PFSK-1 (cell line): Measurements from ENCODE around the gene SYN1.

Experiments used
- SIN3A ChIP-seq: IDR thresholded peaks from 2 replicates; pipeline ENCODE4 v1.6.1; 2012; ENCODE audit warnings: mild to moderate bottlenecking, low read length, moderate library complexity, borderline replicate concordance; ENCODE audit not compliant: insufficient read depth
- TAF1 ChIP-seq: IDR thresholded peaks from 2 replicates; pipeline ENCODE4 v1.6.1; 2012; ENCODE audit warnings: low read length, control low read depth, borderline replicate concordance; ENCODE audit not compliant: insufficient read depth
- TF ChIP-seq, protein P1 (sequence below), 2 experiments: IDR thresholded peaks; 2 replicates each; pipeline versions ENCODE4 v1.6.1 to v1.8.0; 2011 to 2012; ENCODE audit warnings: low read depth in 2 of 2, low read length in 2 of 2, control low read depth in 1 of 2, inconsistent platforms in 1 of 2, mild to moderate bottlenecking in 1 of 2, moderate library complexity in 1 of 2; ENCODE audit not compliant: insufficient read depth in 1 of 2

DNA sequence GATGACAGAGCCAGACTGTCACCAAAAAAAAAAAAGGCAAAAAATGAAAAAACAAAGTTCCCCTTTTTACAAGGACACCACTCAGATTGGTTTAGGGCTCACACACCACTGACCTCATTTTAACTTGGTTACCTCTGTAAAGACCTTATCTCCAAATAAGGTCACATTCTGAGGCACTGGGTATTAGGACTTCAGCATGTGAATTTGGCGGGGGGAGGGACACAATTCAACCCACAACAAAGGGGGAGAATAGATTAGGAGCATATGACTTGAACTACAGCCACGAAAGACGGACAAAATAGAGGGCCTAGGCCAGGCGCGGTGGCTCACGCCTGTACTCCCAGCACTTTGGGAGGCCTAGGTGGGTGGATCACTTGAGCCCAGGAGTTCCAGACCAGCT, 89.6 kb downstream of the SYN1 start:
- TF ChIP-seq TAF1 (no peak), SIN3A (no peak)
- TF ChIP-seq, protein P1, sequence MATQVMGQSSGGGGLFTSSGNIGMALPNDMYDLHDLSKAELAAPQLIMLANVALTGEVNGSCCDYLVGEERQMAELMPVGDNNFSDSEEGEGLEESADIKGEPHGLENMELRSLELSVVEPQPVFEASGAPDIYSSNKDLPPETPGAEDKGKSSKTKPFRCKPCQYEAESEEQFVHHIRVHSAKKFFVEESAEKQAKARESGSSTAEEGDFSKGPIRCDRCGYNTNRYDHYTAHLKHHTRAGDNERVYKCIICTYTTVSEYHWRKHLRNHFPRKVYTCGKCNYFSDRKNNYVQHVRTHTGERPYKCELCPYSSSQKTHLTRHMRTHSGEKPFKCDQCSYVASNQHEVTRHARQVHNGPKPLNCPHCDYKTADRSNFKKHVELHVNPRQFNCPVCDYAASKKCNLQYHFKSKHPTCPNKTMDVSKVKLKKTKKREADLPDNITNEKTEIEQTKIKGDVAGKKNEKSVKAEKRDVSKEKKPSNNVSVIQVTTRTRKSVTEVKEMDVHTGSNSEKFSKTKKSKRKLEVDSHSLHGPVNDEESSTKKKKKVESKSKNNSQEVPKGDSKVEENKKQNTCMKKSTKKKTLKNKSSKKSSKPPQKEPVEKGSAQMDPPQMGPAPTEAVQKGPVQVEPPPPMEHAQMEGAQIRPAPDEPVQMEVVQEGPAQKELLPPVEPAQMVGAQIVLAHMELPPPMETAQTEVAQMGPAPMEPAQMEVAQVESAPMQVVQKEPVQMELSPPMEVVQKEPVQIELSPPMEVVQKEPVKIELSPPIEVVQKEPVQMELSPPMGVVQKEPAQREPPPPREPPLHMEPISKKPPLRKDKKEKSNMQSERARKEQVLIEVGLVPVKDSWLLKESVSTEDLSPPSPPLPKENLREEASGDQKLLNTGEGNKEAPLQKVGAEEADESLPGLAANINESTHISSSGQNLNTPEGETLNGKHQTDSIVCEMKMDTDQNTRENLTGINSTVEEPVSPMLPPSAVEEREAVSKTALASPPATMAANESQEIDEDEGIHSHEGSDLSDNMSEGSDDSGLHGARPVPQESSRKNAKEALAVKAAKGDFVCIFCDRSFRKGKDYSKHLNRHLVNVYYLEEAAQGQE (IDR thresholded peaks at IDR 0.05; ENCODE audit: insufficient read depth in 1 of 2, low read depth in 2 of 2, low read length in 2 of 2), result no peak
